GM23338 (cell line): Measurements from ENCODE around the gene CSNK1G1. TPM values are rescaled to one million over a fixed set of nuclear protein-coding genes. Genes with fewer than 3 reads are reported as not detected.

Source experiments
- ATAC-seq: fragments of 200-7000 bp; cut with Tn5 transposase; 3 replicates; pipeline ENCODE4 v1.9.1; 2020
- DNase-seq: peaks from one replicate; pipeline ENCODE4 v3.0.0-alpha.2; 2015; ENCODE audit warnings: low spot score
- H2AFZ ChIP-seq: fragments of 200-600 bp; sonication (generic); 2 replicates; pipeline ENCODE4 v1.8.0; 2016; ENCODE audit warnings: antibody characterized with exemption, mild to moderate bottlenecking, moderate library complexity
- H3F3A ChIP-seq: fragments of 200-600 bp; sonication (generic); replicated peaks from 2 replicates; pipeline ENCODE4 v1.8.0; 2017; ENCODE audit warnings: antibody characterized with exemption, mixed run types, low read depth
- H3K27ac ChIP-seq: fragments of 200-600 bp; sonication (generic); 2 replicates; pipeline ENCODE4 v1.6.1; 2016; ENCODE audit warnings: low read depth
- H3K27me3 ChIP-seq: fragments of 200-600 bp; sonication (generic); 2 replicates; pipeline ENCODE4 v1.8.0; 2016; ENCODE audit warnings: mild to moderate bottlenecking, mixed run types, moderate library complexity; ENCODE audit not compliant: insufficient read depth
- H3K36me3 ChIP-seq: fragments of 200-600 bp; sonication (generic); 2 replicates; pipeline ENCODE4 v1.8.0; 2016; ENCODE audit warnings: mild to moderate bottlenecking; ENCODE audit not compliant: insufficient read depth
- H3K4me1 ChIP-seq: fragments of 200-600 bp; sonication (generic); 2 replicates; pipeline ENCODE4 v1.8.0; 2016; ENCODE audit warnings: mild to moderate bottlenecking, moderate library complexity; ENCODE audit not compliant: insufficient read depth
- H3K4me2 ChIP-seq: fragments of 200-600 bp; sonication (generic); 2 replicates; pipeline ENCODE4 v1.7.1; 2017; ENCODE audit warnings: mixed run types
- H3K4me3 ChIP-seq: fragments of 200-600 bp; sonication (generic); 2 replicates; pipeline ENCODE4 v1.6.1; 2016; ENCODE audit warnings: mixed run types
- H3K79me2 ChIP-seq: fragments of 200-600 bp; sonication (generic); replicated peaks from 2 replicates; pipeline ENCODE4 v1.8.0; 2017; ENCODE audit warnings: mild to moderate bottlenecking; ENCODE audit not compliant: insufficient read depth
- H3K9me2 ChIP-seq: fragments of 200-600 bp; sonication (generic); 2 replicates; pipeline ENCODE4 v1.8.0; 2017; ENCODE audit not compliant: insufficient read depth
- H4K20me1 ChIP-seq: fragments of 200-600 bp; sonication (generic); replicated peaks from 2 replicates; pipeline ENCODE4 v1.8.0; 2017; ENCODE audit warnings: mild to moderate bottlenecking; ENCODE audit not compliant: insufficient read depth
- H3K27ac Mint-ChIP-seq: 2 replicates; pipeline ENCODE4 v1.8.0; 2020; ENCODE audit warnings: inconsistent platforms, mild to moderate bottlenecking, moderate library complexity, mixed read lengths
- H3K27me3 Mint-ChIP-seq: 3 replicates; pipeline ENCODE4 v1.8.0; 2022; ENCODE audit warnings: low read depth, mild to moderate bottlenecking, moderate library complexity, mixed read lengths, inconsistent platforms; ENCODE audit not compliant: insufficient read depth, poor library complexity
- H3K36me3 Mint-ChIP-seq: 3 replicates; pipeline ENCODE4 v1.8.0; 2021; ENCODE audit warnings: low read depth, mild to moderate bottlenecking, inconsistent platforms, moderate library complexity, mixed read lengths
- H3K4me1 Mint-ChIP-seq: 3 replicates; pipeline ENCODE4 v1.8.0; 2020; ENCODE audit warnings: mild to moderate bottlenecking, inconsistent platforms, mixed read lengths
- H3K4me3 Mint-ChIP-seq: 3 replicates; pipeline ENCODE4 v1.8.0; 2021; ENCODE audit warnings: moderate library complexity, mild to moderate bottlenecking, inconsistent platforms, mixed read lengths
- H3K9me3 Mint-ChIP-seq: 3 replicates; pipeline ENCODE4 v1.8.0; 2020; ENCODE audit warnings: moderate library complexity, mild to moderate bottlenecking, inconsistent platforms, mixed read lengths
- CREB1 ChIP-seq: fragments of 250-450 bp; sonication (Bioruptor Pico); IDR thresholded peaks from 2 replicates; pipeline ENCODE4 v1.5.0; 2020; ENCODE audit warnings: low read depth, mild to moderate bottlenecking, moderate library complexity
- EZH2 ChIP-seq: fragments of 200-600 bp; sonication (generic); IDR thresholded peaks from one replicate; pipeline ENCODE4 v1.8.0; 2017; ENCODE audit warnings: antibody characterized with exemption, mild to moderate bottlenecking, low read depth; ENCODE audit not compliant: unreplicated experiment
- JUNB ChIP-seq: IDR thresholded peaks from one replicate; pipeline ENCODE4 v1.6.1; 2016; ENCODE audit warnings: antibody characterized with exemption; ENCODE audit not compliant: unreplicated experiment
- POLR2AphosphoS5 ChIP-seq: IDR thresholded peaks from 2 replicates; pipeline ENCODE4 v1.6.1; 2016; ENCODE audit warnings: antibody characterized with exemption, low read depth
- STAT1 ChIP-seq: IDR thresholded peaks from one replicate; pipeline ENCODE4 v1.6.1; 2016; ENCODE audit warnings: antibody characterized with exemption; ENCODE audit not compliant: unreplicated experiment
- ZNF114 ChIP-seq: fragments of 250-450 bp; sonication (Bioruptor Pico); IDR thresholded peaks from 2 replicates; pipeline ENCODE4 v1.5.0; 2020; ENCODE audit warnings: mild to moderate bottlenecking, moderate library complexity
- ZNF331 ChIP-seq: fragments of 250-450 bp; sonication (Bioruptor Pico); IDR thresholded peaks from 2 replicates; pipeline ENCODE4 v1.5.0; 2020; ENCODE audit warnings: low read depth, mild to moderate bottlenecking, moderate library complexity
- polyA plus RNA-seq: library from polyadenylated mRNA; unstranded; fragments of >200 nt; fragmentation: Nextera tagmentation; extraction: Ambion mirVana; gene quantifications from 2 replicates; pipeline ENCODE4 v1.2.1, GENCODE V29; 2016
- total RNA-seq: library from RNA; depleted of rRNA; stranded (reverse); fragments of >200 nt; shearing (Covaris generic); gene quantifications from 2 replicates; pipeline ENCODE4 v1.2.3, GENCODE V29; 2014
- TF ChIP-seq, protein P1 (sequence below), 2 experiments: fragments of 200-600 bp in 1 of 2; sonication (generic) in 1 of 2; conservative IDR thresholded peaks; 2 replicates each; pipeline versions ENCODE4 v1.5.1 to v1.6.1; 2016 to 2017; ENCODE audit warnings: antibody characterized with exemption in 2 of 2, low read depth in 2 of 2, mild to moderate bottlenecking in 2 of 2, moderate library complexity in 1 of 2
- TF ChIP-seq, protein P2 (sequence below): IDR thresholded peaks from one replicate; pipeline ENCODE4 v1.6.1; 2018; ENCODE audit warnings: antibody characterized with exemption; ENCODE audit not compliant: unreplicated experiment
- TF ChIP-seq, protein P3 (sequence below): IDR thresholded peaks from 2 replicates; pipeline ENCODE4 v1.6.1; 2016; ENCODE audit warnings: antibody characterized with exemption

The CSNK1G1 gene
- total and polyA plus RNA-seq, 2 experiments from 2014 or later: 9.3 to 13.4 TPM

DNA sequence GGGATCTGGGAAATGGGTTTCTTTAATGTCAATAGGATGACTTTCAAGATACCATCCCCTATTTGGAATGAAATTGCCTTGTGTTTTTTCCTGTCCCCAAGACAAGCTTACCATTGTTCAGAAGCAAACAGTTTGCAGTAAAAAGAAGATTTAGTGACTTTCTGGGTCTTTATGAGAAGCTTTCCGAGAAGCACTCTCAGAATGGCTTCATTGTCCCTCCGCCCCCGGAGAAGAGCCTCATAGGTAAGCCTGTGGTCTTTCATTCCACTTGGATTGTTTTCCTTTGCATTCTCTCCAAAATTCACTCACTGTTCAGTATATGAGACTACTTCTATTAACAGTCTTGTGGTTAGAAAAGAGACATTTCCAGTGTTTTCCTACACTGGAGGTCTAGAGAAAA is 230.0 kb downstream of the CSNK1G1 start (continued):
- TF ChIP-seq, protein P1, sequence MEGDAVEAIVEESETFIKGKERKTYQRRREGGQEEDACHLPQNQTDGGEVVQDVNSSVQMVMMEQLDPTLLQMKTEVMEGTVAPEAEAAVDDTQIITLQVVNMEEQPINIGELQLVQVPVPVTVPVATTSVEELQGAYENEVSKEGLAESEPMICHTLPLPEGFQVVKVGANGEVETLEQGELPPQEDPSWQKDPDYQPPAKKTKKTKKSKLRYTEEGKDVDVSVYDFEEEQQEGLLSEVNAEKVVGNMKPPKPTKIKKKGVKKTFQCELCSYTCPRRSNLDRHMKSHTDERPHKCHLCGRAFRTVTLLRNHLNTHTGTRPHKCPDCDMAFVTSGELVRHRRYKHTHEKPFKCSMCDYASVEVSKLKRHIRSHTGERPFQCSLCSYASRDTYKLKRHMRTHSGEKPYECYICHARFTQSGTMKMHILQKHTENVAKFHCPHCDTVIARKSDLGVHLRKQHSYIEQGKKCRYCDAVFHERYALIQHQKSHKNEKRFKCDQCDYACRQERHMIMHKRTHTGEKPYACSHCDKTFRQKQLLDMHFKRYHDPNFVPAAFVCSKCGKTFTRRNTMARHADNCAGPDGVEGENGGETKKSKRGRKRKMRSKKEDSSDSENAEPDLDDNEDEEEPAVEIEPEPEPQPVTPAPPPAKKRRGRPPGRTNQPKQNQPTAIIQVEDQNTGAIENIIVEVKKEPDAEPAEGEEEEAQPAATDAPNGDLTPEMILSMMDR (conservative IDR thresholded peaks at IDR 0.05; ENCODE audit: low read depth in 2 of 2): no peak
- TF ChIP-seq CREB1 (CRISPR knock-in tag): no peak
- no peak for TF ChIP-seq JUNB
- TF ChIP-seq ZNF331 (CRISPR knock-in tag): no peak
- no peak for TF ChIP-seq POLR2AphosphoS5
- no peak for TF ChIP-seq STAT1
- TF ChIP-seq ZNF114 (CRISPR knock-in tag): no peak
- TF ChIP-seq EZH2: no peak
- TF ChIP-seq, protein P2, sequence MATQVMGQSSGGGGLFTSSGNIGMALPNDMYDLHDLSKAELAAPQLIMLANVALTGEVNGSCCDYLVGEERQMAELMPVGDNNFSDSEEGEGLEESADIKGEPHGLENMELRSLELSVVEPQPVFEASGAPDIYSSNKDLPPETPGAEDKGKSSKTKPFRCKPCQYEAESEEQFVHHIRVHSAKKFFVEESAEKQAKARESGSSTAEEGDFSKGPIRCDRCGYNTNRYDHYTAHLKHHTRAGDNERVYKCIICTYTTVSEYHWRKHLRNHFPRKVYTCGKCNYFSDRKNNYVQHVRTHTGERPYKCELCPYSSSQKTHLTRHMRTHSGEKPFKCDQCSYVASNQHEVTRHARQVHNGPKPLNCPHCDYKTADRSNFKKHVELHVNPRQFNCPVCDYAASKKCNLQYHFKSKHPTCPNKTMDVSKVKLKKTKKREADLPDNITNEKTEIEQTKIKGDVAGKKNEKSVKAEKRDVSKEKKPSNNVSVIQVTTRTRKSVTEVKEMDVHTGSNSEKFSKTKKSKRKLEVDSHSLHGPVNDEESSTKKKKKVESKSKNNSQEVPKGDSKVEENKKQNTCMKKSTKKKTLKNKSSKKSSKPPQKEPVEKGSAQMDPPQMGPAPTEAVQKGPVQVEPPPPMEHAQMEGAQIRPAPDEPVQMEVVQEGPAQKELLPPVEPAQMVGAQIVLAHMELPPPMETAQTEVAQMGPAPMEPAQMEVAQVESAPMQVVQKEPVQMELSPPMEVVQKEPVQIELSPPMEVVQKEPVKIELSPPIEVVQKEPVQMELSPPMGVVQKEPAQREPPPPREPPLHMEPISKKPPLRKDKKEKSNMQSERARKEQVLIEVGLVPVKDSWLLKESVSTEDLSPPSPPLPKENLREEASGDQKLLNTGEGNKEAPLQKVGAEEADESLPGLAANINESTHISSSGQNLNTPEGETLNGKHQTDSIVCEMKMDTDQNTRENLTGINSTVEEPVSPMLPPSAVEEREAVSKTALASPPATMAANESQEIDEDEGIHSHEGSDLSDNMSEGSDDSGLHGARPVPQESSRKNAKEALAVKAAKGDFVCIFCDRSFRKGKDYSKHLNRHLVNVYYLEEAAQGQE: no peak

DNA sequence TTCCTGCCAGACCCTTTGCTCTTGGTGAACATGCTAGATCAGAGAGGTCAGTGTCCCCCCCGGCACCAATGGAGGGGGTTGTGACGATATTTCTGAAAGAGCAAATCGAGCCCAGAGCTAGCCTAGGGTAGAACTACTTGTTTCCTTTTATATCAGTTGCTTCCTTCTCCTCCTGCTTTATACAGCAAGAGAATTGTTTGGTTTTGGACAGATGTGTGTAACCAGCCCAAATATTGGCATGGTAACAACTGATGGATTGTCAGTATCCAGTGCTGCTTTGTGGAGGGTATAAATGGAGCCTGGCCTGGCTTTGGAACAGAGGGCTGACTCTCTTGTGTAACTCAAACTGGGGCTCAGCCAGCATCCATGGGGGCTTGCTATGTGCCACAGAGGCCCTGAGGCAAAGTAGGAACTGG is 233.0 kb downstream of the CSNK1G1 start:
- Mint-ChIP-seq H3K9me3 (no peaks in the 10 kb centered on the region), H3K4me1 (no peaks in the 10 kb centered on the region), H3K27ac (no peak overlapping the region), H3K4me3 (no peak overlapping the region), H3K36me3 (peaks cover 37% of the 10 kb centered on the region), H3K27me3 (no peaks in the 10 kb centered on the region)
- TF ChIP-seq JUNB (no peak), ZNF331 (CRISPR knock-in tag) (no peak), EZH2 (no peak), CREB1 (CRISPR knock-in tag) (no peak)
- TF ChIP-seq, protein P3, sequence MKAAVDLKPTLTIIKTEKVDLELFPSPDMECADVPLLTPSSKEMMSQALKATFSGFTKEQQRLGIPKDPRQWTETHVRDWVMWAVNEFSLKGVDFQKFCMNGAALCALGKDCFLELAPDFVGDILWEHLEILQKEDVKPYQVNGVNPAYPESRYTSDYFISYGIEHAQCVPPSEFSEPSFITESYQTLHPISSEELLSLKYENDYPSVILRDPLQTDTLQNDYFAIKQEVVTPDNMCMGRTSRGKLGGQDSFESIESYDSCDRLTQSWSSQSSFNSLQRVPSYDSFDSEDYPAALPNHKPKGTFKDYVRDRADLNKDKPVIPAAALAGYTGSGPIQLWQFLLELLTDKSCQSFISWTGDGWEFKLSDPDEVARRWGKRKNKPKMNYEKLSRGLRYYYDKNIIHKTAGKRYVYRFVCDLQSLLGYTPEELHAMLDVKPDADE: no peak
- Histone ChIP-seq H3K4me1 (no peaks in the 10 kb centered on the region), H3K4me2 (no peak overlapping the region), H3K79me2 (no peaks in the 10 kb centered on the region), H2AFZ (no peak overlapping the region), H3K36me3 (peaks cover 28% of the 10 kb centered on the region), H3K9me2 (no peaks in the 10 kb centered on the region), H3F3A (no peaks in the 10 kb centered on the region), H3K27me3 (no peaks in the 10 kb centered on the region), H3K27ac (no peak overlapping the region), H4K20me1 (no peaks in the 10 kb centered on the region), H3K4me3 (no peak overlapping the region)
- ATAC-seq (no peak), DNase-seq (no peak)
